Fibroblast of villous mesenchyme (primary cell): ENCODE data around the gene TSPAN14. TPM values are rescaled to one million over a fixed set of nuclear protein-coding genes. Genes with fewer than 3 reads are reported as not detected.
A peak's percentile ranks its signal among the peaks of the same experiment; 100 is the strongest.
"Not testable (repeated sequence)": the region's sequence is repeated elsewhere in the genome, so short reads cannot be mapped to it uniquely, and the experiment has no call there.

Experiments
- DNase-seq: peaks from one replicate; pipeline ENCODE4 v3.0.0-alpha.2; 2010; ENCODE audit warnings: low read depth
- H3K4me3 ChIP-seq: 2 replicates; pipeline ENCODE4 v1.5.1; 2011; ENCODE audit warnings: low read depth, mild to moderate bottlenecking, low read length
- total RNA-seq: library from RNA; depleted of rRNA; stranded (reverse); fragments of >200 nt; gene quantifications from 2 replicates; pipeline ENCODE4 v1.2.3, GENCODE V29; 2012
- TF ChIP-seq, protein P1 (sequence below): IDR thresholded peaks from 2 replicates; pipeline ENCODE4 v1.5.1; 2012; ENCODE audit warnings: low read depth, mild to moderate bottlenecking, low read length; ENCODE audit not compliant: insufficient read depth

Gene TSPAN14
- total RNA-seq, 1 donor: 51.4 TPM

GRCh38 chr10:80540136-80540535 lies 86.0 kb downstream of the TSPAN14 start:
- TF ChIP-seq, protein P1, sequence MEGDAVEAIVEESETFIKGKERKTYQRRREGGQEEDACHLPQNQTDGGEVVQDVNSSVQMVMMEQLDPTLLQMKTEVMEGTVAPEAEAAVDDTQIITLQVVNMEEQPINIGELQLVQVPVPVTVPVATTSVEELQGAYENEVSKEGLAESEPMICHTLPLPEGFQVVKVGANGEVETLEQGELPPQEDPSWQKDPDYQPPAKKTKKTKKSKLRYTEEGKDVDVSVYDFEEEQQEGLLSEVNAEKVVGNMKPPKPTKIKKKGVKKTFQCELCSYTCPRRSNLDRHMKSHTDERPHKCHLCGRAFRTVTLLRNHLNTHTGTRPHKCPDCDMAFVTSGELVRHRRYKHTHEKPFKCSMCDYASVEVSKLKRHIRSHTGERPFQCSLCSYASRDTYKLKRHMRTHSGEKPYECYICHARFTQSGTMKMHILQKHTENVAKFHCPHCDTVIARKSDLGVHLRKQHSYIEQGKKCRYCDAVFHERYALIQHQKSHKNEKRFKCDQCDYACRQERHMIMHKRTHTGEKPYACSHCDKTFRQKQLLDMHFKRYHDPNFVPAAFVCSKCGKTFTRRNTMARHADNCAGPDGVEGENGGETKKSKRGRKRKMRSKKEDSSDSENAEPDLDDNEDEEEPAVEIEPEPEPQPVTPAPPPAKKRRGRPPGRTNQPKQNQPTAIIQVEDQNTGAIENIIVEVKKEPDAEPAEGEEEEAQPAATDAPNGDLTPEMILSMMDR: no peak
- DNase-seq: no peak
- no peak overlapping the region for H3K4me3 ChIP-seq

DNA sequence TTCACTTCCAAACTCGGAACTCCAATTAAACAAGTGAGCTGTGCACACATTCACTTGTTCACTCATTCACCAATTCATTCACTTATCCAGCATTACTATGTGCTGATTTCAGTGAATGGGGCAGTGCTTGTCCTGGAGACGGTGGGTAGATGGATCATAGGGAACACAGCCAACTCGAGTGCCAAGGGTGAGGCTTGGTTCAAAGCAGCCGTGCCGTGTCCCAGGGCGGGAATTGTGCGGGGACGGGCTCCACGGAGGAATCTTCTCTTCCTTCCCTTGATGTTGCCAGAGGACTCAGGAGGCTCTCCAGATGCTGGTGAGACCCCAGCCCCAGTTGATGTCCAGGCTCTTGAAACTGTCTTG lies 86.5 kb downstream of the TSPAN14 start:
- DNase-seq: no peak
- TF ChIP-seq, protein P1: no peak
- H3K4me3 ChIP-seq: no peak overlapping the region

DNA sequence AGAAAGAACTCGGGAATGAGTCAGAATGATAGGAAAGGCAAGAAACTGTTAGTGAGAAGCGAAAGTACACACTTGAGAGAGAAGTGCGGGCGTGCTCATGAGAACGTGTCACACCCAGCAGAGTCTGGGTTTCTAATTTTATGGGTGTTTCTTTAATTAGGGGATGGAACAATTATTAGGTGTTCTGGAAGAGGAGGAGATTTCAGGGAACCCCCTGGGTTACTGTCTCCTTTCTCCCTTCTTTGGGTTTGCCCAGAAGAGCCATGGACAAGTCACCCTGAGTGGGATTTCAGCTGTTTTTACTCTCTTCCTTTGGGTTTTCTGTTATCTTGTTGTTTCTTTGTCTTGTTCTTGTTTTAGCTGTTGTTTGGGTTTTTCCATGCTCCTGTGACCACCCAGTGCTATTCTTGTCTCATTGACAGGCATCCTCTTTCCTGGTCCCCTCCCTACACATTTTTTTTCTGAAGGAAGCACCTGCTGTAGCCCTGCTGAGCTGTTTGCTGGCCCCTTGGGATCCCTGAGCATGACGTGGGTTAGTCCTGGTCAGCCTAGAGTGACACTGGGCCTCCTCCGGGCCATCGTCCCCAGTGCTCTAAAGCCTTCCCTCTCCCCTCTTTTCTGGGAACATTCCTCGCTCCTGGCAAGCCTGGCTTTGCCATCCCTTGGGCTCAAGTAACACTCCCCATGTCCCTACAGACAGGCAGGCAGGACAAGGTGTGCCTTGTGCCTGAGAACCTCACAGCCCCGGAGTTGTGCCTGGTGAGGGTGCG lies 87.1 kb downstream of the TSPAN14 start:
- H3K4me3 ChIP-seq: no peak overlapping the region
- DNase-seq: no peak
- TF ChIP-seq, protein P1: no peak

DNA sequence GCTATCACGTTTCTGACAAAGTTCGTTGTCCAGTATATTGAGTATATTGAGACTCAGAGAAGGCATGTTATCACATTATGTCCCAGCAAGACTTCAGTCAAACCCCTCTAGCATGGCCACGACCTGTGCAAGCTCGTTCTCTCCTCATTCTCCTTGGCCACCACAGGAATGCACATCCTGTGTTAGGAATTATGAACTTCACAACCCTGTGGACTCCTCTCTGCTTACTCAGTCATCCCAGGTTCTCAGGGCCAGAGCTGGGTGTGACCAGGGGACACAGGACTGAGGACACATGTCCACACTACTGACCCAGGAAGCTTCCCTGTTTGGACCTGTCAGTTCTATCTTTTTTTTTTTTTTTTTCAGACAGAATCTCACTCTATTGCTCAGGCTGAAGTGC lies 87.9 kb downstream of the TSPAN14 start:
- peak; percentile 15 for DNase-seq
- TF ChIP-seq, protein P1: no peak
- no peak overlapping the region for H3K4me3 ChIP-seq

DNA sequence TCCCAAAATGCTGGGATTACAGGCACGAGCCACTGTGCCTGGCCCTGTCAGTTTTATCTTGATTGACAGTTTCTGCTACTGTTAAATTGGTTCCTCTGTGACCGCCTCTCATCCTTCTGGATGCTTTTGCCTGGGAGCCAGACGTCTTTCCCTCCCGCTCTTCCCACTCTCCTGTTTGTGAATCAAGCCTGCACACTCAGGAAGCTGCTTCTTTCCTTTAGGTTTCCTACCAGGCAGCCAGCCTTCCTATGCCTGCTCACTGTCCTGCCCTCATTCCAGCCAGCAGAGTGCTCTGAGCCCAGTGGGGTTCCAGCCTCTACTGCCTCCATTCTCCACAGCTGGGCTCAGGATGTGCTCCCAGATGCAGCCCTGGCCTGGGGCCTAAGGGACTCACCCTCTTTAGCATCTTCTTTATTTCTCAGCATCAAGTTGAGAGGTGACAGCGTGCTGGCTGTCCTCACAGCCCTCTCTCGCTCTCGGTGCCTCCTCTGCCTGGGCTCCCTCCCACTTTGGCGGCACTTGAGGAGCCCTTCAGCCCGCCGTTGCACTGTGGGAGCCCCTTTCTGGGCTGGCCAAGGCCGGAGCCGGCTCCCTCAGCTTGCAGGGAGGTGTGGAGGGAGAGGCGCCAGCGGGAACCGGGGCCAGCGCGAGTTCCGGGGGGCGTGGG lies 88.7 kb downstream of the TSPAN14 start:
- TF ChIP-seq, protein P1: no peak
- DNase-seq: no peak
- H3K4me3 ChIP-seq: no peak overlapping the region

GRCh38 chr10:80543319-80543672 lies 89.2 kb downstream of the TSPAN14 start:
- not testable (repeated sequence) for DNase-seq

DNA sequence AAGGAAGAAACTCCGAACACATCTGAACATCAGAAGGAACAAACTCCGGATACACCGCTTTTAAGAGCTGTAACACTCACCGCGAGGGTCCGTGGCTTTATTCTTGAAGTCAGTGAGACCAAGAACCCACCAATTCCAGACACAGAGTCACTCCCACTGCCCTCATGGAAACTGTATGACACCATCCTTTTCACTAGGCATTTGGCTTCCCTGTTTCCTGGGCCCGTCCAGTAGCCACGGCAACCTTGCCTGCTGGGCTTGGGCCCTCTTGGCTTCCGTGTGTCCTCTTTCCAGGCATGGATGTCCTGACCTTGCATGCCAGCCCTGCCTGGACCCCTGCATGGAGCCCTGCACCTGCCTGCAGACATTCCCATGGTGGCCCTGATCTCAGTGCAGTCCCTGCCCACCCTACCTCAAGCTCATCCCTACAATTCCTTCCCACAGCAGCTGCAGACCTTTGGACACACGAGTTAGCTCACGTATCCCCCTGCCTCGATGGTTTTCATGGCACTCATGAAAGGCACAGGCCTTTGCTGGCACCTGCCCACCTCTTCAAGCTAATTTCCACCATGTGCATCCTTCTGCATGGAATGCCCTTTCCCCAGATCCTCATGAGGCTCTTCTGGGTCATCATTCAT lies 90.3 kb downstream of the TSPAN14 start:
- no peak overlapping the region for H3K4me3 ChIP-seq
- TF ChIP-seq, protein P1: no peak
- no peak for DNase-seq

More at GRCh38 chr10:80543319-80543672, 89.2 kb downstream of the TSPAN14 start:
- H3K4me3 ChIP-seq: not testable (repeated sequence)
